HG03439 (cell line): ENCODE measurements around the gene TRPM2.

Experiments used
- ATAC-seq: cut with Tn5 transposase; IDR thresholded peaks from one replicate; pipeline ENCODE4 v1.9.1; 2021; ENCODE audit warnings: mild to moderate bottlenecking, moderate library complexity; ENCODE audit not compliant: unreplicated experiment

The TRPM2 gene

DNA sequence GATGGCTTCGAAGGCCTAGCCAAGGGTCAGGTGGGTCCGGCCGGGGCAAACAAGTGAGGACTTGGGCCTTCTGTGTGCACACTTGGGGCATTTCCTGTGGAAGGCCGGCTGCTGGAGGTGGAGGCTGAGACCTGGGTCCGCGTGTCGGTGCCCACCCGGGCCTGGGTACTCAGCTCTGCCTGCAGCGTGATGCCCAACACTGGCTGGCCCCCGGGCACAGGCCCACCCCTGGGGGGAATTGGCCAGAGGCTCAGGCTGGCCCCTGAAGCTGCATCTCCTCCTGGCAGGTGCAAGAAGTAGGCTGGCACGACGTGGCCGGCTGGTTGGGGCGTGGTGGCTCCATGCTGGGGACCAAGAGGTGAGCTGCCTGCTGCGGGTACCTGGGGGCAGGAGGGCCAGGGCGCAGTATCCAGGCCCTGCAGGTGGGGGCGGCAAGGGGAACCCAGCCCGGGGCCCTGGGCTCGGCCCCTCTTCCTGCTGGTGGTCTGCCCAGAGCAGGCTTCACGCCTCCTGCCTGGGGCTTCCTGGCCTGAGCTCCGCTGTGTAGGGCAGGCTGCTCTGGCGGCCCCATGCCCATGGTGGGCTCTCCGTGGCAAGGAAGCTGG is 31.5 kb upstream of the TRPM2 start:
- ATAC-seq: no peak

DNA sequence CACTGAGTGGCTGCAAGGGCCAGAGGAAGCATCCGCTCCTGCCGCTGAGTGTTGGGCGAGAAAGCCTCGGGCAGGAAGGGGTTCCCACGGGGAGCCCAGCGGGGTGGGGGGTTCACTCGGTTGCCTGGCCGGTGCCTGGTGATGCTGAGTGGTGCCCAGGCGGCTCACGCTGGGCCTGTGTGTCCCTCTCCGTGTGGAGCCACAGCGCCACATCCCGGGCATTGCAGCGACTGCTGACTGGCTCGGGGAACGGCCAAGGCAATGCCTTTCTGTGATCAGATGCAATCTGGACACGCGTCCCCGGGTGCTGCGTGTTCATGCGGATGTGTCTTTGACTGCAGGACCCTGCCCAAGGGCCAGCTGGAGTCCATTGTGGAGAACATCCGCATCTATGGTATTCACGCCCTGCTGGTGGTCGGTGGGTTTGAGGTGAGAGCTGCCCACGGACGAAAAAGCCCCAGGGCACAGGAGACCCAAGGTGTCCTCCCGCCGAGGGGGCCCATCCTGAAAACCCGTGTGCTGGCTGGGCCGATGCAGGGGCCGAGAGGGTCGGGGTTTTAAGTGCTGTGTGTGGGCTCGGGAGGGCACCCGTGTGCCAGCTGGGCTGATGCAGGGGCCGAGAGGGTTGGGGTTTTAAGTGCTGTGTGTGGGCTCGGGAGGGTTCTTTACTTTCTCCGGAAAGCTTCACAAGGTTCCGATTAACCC is 30.6 kb upstream of the TRPM2 start:
- no peak for ATAC-seq

DNA sequence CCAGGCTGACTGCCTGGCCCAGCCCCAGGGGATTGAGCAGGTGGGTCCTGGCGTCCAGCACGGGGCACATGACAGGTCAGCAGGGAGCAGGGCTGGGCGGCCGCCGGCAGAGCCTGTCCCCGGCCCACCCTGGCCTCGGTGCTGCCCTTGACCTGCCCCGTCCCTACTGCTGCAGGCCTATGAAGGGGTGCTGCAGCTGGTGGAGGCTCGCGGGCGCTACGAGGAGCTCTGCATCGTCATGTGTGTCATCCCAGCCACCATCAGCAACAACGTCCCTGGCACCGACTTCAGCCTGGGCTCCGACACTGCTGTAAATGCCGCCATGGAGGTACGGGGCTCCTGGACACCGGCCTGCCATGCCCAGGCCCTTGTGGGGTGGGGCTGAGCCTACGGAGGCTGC is 29.8 kb upstream of the TRPM2 start:
- ATAC-seq: no peak

DNA sequence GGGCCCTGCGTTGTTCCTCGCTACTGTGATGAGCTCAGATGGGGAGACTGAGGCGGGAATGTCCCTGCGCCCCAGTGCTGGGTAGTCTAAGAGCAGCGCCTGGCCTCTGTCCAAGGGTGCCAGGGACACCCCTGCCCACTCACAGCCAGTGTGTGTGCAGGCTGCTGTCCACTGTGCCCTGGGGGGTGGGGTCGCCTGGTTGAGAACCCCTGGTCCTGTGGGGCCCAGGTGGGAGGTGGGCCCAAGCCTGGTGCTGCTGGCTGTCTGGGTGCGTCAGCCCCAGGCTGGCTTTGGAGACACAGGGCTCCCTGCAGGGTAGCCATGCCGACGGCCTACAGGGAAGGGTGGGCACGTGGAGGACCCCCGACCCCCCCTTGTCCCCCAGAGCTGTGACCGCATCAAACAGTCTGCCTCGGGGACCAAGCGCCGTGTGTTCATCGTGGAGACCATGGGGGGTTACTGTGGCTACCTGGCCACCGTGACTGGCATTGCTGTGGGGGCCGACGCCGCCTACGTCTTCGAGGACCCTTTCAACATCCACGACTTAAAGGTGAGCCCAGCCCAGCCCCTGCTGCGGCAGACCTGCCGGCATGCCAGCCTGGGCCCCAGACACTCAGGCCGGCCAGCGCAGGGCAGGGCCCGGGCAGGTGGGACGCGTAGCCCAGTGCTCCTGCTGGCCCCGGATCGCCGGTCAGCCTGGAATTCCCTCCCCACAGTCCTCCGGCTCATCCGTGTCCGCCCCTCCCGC is 29.1 kb upstream of the TRPM2 start:
- ATAC-seq: no peak

DNA sequence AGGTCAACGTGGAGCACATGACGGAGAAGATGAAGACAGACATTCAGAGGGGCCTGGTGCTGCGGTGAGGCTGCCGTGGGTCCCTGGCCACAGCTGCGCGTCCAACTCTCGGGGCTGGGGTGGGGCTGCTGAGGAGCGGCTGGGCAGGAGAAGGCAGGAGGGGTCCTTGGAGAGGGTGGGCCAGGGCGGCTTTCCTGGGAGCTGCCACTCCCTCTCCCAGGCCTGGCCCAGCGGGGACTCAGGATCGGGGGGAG is 28.6 kb upstream of the TRPM2 start:
- ATAC-seq: no peak

DNA sequence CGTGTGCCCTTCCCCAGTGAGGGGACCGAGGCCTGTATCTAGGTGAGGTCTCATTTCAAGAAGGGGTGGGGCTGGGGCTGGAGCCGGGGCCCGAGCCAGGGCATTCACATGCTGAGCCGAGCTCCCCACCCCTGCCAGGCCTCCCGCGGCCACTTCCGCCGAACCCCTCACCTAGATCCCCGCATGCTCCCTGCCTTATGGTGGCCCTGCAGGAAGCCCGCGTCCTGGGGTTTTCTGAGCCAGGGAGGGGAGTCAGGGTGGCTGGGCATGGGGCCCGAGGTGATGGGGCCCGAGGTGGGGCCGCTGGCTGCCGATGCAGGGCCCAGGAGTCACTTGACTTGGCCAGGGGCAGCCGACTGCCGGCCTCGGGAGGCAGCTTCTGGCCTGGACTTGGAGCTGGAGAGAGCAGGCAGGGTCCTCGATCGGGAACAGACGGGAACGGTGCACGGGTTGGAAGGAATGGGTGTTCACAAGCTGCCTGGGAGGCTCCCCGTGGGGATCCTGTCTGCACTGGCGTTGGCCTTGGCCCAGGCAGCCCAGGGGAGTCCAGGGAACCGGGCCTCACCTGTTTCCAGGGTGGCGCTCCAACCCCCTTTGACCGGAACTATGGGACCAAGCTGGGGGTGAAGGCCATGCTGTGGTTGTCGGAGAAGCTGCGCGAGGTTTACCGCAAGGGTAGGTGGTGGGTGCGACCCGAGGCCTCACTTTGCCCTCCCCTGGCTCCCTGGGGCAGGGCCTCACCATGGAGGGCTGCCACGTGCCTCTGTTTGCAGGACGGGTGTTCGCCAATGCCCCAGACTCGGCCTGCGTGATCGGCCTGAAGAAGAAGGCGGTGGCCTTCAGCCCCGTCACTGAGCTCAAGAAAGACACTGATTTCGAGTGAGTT is 27.8 kb upstream of the TRPM2 start:
- no peak for ATAC-seq

DNA sequence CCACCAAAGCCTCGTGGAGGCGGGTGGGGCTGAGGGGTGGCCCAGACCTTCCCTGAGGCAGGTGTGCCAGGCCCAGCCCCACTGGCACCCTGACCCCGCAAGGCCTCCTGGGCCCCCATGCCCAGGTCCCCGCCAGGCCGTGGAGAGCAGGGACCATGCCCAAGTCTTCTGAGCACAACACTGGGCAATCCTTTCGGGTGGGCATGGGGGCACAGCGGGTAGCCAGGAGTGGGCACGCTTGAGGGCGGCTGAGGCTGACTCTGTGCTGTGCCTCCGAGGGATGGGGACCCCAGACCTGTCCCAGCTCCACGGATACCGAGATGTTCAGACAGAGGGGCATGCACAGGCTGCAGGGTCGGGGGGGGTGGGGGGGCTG is 27.2 kb upstream of the TRPM2 start:
- no peak for ATAC-seq

DNA sequence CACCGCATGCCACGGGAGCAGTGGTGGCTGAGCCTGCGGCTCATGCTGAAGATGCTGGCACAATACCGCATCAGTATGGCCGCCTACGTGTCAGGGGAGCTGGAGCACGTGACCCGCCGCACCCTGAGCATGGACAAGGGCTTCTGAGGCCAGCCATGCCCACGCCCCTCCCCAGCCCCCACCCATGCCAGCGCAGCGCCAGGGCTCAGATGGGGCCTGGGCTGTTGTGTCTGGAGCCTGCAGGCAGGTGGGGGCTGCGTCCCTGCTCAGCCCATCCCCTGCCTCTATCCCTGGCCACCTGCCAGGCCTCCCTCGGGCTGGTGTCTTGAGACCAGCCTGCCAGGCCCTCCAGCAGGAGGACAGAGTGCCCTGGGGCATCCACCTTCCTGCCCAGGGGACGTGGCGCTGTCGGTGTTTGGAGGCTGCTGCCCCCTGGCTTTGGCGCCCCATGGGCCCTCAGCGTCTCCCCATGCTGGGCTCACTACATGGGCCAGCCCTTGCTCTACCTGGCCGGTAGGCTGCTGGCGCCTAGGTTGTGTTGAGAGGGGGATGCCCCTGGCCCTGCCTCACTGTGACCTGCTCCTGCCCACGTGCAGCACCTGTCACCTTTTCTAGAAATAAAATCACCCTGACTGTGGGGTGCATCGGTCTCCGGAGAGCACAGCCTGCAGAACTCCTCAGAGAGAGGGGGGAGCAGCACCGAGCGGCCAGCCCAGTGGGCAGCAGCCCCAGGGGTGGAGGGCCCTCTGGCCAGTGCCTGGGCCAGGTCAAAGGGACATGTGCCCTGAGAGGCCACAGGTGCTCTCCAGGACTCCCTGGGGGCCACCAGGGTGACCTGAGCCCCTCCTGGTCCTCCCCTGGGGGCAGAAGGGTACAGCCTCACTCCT is 26.5 kb upstream of the TRPM2 start:
- ATAC-seq: no peak

DNA sequence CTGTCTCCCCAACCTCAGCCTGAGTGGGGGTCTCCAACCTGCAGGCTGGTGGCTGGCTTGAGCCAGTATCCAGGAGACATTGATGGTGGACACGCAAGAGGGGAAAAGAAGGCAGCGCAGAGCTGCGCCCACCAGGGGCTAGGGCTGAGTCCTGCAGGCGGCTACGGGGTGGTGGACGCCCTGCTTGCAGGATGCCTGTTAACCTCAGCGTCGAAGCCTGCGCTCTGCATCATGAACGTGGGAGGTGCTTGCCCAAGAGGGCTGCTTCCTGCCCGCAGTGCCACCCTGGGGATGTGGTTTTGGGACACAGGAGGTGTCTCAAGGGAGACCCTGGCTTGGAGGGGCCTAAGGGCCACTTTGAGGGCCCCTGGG is 25.8 kb upstream of the TRPM2 start:
- ATAC-seq: no peak

DNA sequence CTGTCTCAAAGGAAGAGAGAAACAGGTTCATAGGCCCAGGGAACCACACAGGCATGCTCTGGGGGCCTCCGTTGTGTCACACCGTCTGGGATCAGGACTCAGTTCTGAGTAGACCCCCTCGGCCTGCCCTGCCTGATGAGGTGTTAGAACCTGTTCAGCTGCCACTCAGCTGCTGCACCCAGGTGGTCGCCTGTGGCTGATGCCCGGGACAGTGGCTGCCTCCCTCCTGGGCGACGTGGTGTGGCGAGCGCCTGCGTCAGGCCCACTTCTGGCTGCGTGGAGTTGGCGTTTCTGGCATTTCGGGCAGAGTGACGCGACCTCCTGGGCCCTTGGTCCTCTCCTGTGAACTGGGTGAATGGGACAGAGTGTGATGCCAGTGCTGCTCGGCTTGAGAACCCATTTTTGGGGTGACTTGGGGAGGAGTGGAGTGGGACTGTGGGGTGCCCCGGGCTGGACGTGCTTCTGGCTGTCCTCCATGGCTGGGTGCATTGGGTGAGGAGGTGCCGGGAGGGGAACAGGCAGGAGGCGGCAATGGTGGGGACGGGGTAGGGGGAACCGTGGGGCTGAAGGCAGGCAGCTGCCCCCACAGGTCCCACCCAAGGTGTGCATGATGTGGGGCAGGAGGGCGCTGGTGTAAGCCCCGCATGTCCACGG is 25.1 kb upstream of the TRPM2 start:
- ATAC-seq: no peak

DNA sequence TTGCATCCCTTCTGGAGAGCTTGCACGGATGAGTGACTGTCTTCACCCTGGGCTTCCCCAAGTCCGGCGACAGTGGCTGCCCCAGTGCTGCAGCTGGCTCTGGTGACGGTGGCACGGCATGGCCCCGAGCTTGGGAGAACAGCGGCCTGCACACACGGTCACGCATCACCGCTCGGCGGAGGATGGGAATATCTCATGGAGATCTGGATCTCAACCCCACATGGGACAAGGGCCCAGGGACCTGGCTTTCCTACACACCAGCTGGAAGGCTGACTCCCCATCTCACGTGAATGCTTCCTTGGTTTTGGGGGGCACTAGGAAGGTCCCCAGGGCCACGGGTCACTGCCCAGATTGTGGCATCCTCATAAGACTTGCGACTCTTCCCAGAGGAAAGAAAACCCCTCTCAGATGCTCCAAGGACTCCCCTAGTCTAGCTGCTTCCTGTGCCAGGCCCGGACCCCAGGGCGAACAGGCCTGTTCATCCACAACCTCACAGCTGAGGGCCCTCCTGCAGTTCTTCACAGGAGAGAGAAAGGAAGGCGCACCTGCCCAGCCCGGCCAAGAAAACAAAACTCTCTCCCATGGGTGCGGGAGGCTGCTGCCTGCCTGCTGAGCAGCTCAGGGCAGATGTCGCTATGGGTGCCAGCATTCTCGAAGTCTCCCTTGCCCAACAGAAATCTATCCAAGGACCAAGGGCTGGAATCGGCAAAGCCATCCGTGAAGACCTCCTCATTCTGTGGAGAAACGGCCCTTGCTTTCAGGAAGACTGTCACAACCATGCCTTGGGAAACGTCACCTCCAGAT is 24.1 kb upstream of the TRPM2 start:
- ATAC-seq: no peak

DNA sequence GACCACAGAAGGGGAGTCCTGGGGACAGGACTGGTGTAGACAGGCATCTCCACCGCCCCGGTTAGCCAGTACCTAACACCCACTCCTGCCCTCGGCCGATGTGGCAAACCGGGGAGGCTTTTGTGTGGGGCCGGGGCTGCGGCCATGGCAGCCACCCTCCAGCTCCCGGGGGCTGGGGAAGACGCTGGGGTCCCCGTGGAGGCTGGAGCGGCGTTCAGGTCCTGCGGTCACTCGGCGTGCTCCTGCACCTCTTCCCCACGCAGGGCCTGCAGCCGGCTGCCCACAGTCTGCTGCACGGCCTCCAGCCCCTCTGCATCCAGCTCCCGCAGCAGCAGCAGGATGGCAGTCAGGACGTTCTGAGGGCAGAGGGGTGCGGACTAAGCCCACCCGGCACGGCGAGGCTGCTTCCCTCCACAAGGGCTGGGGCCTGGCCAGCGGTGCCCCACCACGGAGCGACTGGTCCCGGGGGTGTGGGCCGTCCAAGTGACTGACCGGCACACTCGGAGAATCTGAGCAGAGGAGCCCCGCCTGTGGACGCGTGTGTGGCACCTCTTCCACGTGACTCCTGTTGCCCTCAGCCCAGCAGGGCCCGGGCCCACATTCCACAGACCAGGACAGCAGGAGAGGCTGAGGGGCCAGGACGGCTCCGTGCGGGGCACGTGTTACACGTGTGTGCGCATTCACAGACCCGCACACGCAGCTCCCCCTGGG is 23.3 kb upstream of the TRPM2 start:
- no peak for ATAC-seq

DNA sequence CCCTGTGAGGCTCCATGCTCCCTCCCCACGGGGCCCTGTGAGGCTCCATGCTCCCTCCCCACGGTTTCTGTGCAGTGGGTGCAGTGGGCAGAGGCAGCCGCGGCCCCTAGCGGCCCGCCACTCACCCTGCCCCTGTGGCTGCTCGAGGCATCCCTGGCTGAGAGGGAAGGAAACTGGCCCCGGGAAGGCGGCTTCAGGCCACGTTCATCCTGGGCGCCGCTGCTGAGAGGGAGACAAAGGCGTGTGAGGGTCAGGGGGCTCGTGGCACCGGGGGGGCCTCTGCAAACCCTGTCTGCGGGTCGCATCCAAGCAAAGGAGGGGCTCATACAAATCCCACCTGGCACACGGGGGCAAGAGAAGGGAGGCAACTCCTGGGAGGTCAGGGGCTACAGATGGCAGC is 22.7 kb upstream of the TRPM2 start:
- no peak for ATAC-seq

DNA sequence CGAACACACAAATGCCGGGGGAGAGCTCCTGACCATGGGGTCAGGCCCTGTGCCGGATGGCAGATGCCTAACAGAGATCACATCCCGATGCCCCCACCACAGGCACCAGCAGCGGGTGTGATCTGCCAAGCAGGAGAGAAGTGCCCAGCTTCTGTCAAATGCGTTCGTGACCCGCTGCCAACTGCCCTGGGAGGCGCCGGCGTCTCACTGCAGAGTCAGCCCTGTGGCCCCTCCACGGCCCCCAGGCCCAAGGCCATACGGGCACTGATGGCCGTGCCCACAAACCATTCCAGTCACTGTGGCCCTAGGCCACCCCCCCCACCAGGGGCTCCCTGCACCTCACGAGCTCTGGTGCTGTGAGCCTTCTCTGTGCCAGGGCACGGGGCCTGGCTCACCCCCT is 22.2 kb upstream of the TRPM2 start:
- no peak for ATAC-seq

DNA sequence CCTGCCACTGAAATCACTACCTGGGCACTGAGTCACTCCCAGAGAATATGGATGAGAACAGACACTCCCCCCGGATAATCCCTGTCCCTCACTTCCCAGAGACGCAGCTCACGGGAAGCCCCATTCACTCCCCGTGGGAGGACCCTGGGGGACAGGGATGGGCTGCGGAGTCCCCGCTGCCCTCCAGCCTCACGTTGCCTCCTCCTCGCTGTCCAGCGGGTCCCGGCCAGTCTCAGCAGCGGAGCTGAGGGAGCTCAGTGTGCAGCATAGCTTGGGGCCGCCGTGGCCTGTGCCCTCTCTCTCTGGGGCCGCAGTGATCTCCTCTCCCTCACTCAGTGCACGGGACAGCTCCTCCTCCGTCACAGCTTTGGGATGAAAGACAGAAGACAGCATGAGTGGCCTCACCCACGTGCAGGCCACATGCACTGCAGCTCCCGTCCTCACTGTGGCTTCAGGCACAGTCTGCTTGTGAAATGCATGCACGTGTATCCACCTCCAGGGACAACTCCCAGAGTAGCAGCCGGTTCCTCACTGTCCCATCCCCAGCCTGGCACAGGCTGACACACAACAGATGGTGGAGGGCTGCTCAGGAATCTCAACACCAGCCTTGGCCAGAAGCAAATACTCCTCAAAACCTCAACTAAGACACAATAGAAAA is 21.6 kb upstream of the TRPM2 start:
- no peak for ATAC-seq

DNA sequence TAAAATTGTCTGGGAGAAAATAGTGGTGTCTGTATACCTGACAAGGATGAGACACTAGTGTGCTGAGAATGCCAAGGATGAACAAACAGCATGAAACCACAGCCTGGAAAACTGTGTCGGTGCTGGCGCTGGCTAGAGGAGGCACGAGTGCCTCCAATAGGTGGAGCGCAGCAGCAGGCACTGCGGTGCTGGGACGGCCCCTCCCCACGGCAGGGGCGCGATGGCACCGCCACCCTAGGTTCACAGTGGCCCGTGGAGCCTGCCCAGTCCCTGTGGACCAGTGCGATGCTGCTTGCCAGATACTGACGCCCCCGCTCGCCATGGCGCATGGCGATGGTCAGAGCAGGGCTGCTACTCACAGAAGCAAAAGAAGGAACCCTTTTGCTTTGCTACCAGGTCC is 21.0 kb upstream of the TRPM2 start:
- ATAC-seq: no peak

DNA sequence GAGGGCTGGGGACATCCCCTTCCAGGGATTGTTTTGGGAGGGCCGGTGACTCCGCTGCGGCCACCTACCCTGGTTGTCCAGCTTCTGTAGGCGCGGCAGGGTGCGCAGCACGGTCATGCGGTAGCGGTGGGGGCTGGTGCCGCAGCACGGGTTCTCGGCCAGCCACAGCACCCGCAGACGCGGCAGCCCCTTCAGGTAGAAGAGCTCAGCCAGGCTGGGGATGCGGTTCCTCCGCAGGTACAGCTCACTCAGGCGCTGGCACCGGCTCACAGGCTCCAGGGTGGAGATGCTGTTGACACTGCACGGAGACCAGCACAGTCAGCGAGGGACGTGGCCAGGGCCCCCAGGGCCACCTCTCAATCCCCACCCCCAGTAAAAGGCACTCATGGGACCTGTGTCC is 20.5 kb upstream of the TRPM2 start:
- ATAC-seq: no peak
